KOPT-K1 (cell line): ENCODE data around the gene DOCK3.
"Not testable (repeated sequence)": the region's sequence is repeated elsewhere in the genome, so short reads cannot be mapped to it uniquely, and the experiment has no call there.

Source experiments
- H3K27ac ChIP-seq: fragments of 200-600 bp; sonication (generic); 2 replicates; pipeline ENCODE4 v1.5.1; 2016; ENCODE audit warnings: antibody characterized with exemption, mild to moderate bottlenecking, low read depth, low read length; ENCODE audit not compliant: poor library complexity, severe bottlenecking
- H3K36me3 ChIP-seq: fragments of 200-600 bp; sonication (generic); 2 replicates; pipeline ENCODE4 v1.5.1; 2017; ENCODE audit warnings: antibody characterized with exemption, mild to moderate bottlenecking, low read length, moderate library complexity; ENCODE audit not compliant: insufficient read depth
- H3K9me3 ChIP-seq: fragments of 200-600 bp; sonication (generic); 2 replicates; pipeline ENCODE4 v1.5.1; 2017; ENCODE audit warnings: antibody characterized with exemption, low read length, mild to moderate bottlenecking; ENCODE audit not compliant: insufficient read depth, poor library complexity, severe bottlenecking

The DOCK3 gene

DNA sequence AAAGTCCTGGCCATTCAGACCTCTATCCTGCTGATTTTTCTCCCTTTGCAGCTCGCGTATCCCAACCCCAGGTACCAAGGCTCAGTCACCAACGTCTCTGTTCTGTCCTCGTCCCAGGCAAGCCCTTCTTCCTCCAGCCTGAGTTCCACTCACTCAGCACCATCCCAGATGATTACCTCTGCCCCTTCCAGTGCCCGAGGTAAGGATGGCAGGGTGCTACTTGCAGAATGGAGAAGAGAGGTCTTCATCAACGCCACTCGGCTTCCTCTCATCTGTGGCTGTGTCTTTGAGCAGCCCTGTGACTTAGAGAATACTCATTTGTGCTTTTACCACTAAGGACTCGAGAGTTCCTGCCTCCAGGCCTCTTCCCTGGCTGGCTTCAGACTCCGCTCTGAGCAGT, 687.7 kb downstream of the DOCK3 start:
- H3K27ac ChIP-seq = no peak overlapping the region
- no peaks in the 10 kb centered on the region for H3K36me3 ChIP-seq

DNA sequence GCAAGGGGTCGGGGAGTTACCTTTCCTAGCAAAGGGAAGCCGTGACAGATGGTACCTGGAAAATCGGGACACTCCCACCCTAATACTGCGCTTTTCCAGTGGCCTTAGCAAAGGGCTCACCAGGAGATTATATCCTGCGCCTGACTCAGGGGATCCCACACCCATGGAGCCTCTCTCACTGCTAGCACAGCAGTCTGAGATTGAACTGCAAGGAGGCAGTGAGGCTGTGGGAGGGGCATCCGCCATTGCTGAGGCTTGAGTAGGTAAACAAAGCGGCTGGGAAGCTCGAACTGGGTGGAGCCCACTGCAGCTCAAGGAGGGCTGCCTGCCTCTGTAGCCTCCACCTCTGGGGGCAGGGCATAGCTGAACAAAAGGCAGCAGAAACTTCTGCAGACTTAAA, 693.5 kb downstream of the DOCK3 start:
- H3K36me3 ChIP-seq, H3K27ac ChIP-seq, H3K9me3 ChIP-seq: not testable (repeated sequence)

More for the DNA sequence above, 687.7 kb downstream of the DOCK3 start:
- no peaks in the 10 kb centered on the region for H3K9me3 ChIP-seq

DNA sequence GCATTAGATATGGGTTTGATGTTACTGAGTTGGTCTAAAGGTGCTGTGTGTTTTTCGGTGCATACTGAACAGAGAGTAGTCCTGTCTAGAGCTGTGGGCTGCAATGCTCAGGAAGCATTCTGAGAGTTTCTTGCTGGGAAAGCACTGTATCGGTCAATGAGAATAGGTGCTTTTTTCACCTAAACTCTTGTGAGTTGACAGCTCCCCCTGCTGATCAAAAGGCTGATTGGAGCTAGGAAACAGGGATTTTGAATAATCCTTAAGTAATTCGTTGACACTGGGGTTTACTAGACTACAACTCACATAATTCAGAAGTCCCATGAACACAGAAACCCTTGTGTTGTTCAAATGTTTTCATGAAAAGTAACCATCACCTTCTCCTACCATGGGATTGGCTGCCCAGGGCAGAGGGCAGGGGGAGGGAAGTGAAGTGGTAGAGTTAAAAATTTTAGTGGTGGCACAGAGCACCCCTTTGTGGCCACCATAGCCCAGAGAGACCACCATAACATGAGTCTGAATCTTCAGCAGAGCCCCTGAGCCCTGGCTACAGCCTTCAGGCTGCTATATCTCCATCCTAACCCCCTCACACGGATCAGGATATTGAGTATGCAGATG, 697.3 kb downstream of the DOCK3 start:
- Histone ChIP-seq H3K9me3 (no peaks in the 10 kb centered on the region), H3K36me3 (no peaks in the 10 kb centered on the region), H3K27ac (no peak overlapping the region)

DNA sequence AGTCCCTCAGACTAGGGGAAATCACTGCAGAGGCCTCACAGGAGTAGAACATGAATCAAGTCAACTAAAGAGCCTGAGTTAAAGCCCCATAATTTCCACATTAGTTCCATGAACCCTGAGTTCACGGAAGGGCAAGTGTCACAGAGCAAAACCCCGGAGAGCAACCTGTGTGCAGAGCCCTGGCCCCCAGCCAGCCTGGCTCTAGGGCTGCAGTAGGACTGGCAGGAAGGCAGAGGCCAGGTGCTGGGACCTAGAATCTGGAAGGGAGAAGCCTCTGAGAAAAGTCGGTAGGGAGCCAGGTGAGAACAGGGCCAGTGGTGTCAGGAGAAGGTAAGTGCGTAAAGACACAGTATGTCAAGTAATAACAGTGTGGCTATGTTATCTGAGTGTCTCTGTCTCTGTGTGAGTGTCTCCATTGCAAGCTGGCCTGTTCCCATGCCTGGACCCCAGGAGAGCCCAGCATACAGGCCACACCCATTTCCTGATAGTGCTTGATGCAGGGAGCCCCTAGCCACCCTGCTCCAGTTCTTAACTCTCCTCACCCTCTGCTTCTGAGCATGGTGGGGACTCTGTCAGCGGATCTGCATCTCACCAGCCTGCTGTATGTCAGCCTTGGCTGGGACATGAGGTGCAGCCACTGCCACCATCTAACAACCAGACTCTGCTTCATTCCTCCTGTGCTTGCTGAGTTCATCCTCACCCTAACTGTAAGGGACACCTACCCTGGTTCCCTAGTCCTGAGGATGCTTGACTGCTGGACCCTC, 699.1 kb downstream of the DOCK3 start:
- Histone ChIP-seq H3K9me3 (no peaks in the 10 kb centered on the region), H3K27ac (no peak overlapping the region), H3K36me3 (no peaks in the 10 kb centered on the region)

DNA sequence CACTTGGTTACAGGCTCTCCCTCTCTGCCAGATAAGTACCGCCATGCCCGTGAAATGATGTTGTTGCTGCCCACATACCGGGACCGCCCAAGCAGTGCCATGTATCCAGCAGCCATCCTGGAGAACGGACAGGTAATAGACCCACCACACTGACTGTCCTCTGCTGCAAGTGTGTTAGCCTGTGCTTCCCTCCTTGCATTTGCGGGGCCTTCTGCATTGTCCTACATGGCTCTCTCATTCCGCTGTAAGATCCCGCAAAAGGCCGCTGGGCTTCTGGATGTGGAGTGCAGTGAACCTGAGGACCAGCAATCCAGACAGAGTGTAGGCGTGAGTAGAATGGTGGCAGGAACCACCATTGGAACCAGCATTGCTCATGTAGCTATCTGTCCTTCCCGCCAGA, 699.7 kb downstream of the DOCK3 start:
- no peaks in the 10 kb centered on the region for H3K36me3 ChIP-seq
- H3K27ac ChIP-seq = no peak overlapping the region
- H3K9me3 ChIP-seq = no peaks in the 10 kb centered on the region

DNA sequence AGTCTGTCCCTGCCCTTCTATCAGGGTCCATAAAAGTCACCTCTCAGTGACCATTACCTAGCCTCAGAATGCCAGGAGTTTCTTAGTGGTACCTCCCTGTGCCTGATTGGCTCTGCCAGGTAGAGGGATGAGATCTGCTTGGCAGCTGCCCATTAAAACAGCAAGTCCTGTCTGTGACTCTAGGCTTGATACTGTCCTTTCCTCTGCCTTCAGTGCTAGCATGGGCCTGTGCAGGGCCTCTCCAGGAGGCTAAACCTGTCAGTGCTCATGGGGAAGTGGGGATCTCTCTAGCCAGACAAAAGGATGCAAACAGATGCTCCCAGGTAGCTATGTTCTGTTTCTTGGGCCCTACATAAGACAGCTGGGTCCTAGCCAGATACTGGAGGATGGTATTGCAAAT, 700.4 kb downstream of the DOCK3 start:
- no peaks in the 10 kb centered on the region for H3K9me3 ChIP-seq
- no peaks in the 10 kb centered on the region for H3K36me3 ChIP-seq
- no peak overlapping the region for H3K27ac ChIP-seq

DNA sequence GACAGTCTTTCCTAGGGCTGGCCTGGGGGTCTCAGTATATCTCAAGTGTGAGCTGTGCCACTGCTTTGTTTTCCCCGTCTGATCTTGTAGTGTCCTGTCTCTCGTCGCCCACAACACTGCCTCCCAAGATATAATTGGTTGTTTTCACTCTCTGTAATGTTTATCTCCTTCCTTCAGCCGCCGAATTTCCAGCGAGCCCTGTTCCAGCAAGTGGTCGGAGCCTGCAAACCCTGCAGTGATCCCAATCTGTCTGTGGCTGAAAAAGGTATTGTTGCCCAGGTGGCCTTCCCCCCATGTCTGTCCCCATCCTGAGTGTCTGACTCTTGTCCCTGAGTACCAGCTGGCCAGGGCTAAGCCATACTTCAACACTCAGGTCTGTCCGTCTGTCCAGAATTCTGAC, 700.8 kb downstream of the DOCK3 start:
- no peaks in the 10 kb centered on the region for H3K9me3 ChIP-seq
- H3K36me3 ChIP-seq = no peaks in the 10 kb centered on the region
- H3K27ac ChIP-seq = no peak overlapping the region

DNA sequence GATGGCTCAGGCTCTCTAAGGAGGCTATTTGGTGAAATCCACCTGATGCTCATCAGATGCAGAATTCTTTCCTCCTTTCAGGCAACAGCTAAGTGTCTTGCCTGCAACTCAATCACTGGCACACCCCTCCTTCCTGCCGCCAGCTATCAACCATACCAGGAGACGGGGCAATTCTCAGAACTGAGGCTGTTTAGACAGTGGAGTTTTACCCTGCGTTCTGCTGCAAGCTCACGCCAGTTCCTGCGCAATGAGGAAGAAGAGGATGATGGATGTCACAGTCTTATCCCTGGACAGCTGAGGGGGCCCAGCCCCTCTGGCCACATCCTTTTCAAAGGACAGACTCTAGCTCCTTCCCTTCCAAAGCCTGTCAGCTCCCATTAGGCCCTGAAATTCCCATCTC, 703.3 kb downstream of the DOCK3 start:
- Histone ChIP-seq H3K27ac (no peak overlapping the region), H3K36me3 (no peaks in the 10 kb centered on the region), H3K9me3 (no peaks in the 10 kb centered on the region)

DNA sequence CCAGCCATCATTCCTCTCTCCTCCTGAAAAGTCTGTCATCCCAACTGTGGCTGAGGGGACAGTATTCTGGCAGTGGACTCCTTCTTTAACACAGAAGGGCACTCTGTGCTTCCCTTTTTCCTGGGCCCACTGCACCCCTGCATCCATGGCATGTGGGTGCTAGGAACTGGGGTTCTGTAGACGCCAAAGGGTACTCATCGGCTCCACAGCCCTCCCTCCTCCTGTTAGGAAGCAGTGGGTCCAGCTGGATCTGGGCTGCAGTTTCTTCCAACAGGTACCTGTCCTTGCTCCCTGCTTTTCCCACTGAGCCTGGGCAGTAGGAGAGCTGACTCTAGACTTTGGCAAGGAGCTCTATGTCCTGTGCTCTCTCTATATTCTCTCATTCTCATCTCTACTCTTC, 704.0 kb downstream of the DOCK3 start:
- Histone ChIP-seq H3K36me3 (no peaks in the 10 kb centered on the region), H3K27ac (peak overlapping the region; percentile 40), H3K9me3 (no peaks in the 10 kb centered on the region)

DNA sequence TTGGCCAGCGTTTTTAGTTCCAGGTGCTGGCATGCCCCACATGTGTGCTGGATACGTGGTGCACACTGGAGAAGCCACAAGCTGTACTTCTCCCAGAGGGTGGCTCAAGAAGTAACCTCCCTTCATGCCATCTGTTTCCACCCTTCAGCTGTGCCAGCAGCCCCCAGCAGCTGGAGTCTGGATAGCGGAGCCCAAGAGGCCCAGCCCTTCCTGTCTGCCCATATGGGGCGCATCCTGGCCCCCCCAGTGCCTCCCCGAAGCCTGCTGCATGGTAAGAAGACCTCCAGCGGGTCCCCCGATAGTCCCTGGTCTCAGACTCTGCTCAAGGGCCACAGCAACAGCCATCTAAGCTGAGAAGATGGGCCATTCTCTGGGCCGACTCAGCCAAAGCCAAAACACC, 704.6 kb downstream of the DOCK3 start:
- peak overlapping the region; percentile 40 for H3K27ac ChIP-seq
- H3K36me3 ChIP-seq = no peaks in the 10 kb centered on the region
- no peaks in the 10 kb centered on the region for H3K9me3 ChIP-seq

DNA sequence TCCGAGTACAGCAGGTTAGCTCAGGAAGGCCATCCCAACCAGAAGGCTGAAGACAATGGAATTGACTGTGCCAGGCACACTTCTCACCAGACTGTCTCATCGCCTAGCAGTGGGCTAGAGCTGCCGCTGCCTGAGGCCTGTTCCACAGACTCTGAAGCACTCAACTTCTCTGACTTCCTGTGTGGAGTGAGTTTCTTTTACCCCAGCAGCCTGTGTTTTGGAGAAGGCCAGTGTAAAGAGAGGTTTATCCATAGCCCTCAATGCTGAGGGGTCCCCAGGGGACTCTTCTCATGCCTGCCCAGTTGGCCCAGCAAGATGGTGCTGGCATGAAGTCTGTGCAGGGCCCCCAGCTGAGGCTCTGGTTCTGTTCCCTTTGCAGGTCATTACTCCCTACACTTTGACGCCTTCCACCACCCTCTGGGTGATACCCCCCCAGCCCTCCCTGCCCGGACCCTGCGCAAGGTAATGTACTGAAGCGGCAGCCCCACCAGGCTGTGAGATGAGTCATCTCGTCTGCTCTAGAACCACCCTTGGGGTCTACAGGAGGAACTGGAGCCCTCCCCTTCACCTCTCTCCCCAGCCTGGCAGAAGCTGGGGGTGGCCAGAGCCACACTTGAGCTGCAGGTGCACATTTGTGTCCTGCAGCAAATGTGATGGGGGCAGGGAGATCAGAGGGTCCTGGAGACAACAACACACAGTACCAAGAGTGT, 705.2 kb downstream of the DOCK3 start:
- H3K27ac ChIP-seq = peak overlapping the region; percentile 40

DNA sequence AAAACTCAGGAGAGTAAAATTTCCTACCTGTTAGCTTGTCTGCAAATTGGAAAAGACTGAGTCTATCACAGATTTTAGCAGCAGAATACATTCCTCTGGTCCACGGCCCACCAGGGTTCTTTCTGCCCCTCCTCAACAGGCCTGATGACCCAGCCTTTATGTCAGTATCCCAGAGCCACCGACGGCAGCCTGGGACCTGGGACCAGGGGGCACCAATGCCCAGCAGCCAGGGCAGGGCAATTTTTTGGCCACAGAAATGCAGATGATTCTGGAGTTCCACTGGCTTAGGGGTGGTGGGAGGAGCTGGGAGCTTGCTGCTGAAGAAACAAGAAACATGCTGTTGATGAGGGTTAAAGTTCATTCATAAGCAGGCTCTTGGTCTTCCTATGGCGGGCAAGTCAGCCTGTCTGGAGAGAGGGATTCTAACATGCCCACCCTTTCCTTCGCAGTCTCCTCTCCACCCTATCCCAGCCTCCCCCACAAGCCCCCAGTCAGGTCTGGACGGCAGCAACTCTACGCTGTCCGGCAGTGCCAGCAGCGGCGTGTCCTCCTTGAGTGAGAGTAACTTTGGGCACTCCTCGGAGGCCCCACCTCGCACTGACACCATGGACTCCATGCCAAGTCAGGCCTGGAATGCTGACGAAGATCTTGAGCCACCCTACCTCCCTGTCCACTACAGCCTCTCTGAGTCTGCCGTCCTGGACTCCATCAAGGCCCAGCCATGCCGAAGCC, 706.0 kb downstream of the DOCK3 start:
- H3K27ac ChIP-seq = no peak overlapping the region
- no peaks in the 10 kb centered on the region for H3K9me3 ChIP-seq
- H3K36me3 ChIP-seq = 0 out of 2 replicates have a peak, but pooled peaks cover 1% of the 10 kb centered on the region

More for the DNA sequence above, 705.2 kb downstream of the DOCK3 start:
- Histone ChIP-seq H3K9me3 (no peaks in the 10 kb centered on the region), H3K36me3 (no peaks in the 10 kb centered on the region)

DNA sequence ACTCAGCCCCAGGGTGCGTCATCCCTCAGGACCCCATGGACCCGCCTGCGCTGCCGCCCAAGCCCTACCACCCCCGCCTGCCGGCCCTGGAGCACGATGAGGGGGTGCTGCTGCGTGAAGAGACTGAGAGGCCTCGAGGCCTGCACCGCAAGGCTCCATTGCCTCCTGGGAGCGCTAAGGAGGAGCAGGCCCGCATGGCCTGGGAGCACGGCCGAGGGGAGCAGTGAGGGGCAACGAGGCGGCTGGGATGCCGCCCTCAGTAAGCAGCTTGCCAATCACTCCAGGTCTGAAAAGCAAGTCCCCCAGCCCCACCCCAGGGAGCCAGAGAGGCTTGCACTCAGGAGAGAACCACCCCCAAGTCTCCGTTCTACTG, 706.6 kb downstream of the DOCK3 start:
- Histone ChIP-seq H3K36me3 (peaks cover 7% of the 10 kb centered on the region; the same call in 1 of the 2 replicates), H3K9me3 (no peaks in the 10 kb centered on the region), H3K27ac (no peak overlapping the region)

DNA sequence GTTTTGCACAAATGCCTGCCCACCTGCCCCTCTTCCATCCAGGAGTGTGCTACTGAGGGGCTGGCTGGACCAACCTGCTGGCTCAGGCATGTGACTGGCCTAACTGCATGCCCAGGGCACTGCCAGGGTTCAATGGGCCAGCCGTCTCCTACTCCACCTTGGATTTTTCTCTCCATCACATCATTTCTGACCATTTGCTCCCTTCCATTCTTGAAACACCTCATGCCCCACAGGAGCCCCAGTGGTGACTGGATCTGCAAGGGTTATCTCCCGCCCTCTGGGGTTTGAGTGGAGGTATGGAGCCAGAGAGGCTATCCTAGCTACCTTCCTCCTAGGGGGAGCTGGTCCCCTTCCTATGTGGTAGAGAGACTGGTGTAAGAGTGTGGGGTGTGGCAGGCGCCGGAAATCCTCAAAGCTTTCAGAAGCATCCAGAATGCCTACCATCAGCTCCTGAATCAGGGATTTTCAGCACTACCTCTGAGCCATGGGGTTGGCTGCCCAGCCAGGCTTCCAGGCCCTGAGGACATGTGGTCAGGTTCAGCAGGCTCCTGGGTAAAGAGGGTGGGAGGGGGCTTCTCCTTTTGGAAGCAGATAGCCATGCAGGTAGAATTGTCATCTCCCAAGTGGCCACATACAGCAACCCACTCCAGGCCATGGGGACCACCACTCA, 707.5 kb downstream of the DOCK3 start:
- no peaks in the 10 kb centered on the region for H3K9me3 ChIP-seq
- H3K36me3 ChIP-seq = peaks cover 16% of the 10 kb centered on the region
- H3K27ac ChIP-seq = no peak overlapping the region
